GM18498 (cell line): Measurements from ENCODE around the gene KIAA1210.

Experiments
- ATAC-seq: cut with Tn5 transposase; IDR thresholded peaks from one replicate; pipeline ENCODE4 v1.9.1; 2021; ENCODE audit warnings: mild to moderate bottlenecking, moderate library complexity; ENCODE audit not compliant: unreplicated experiment

Gene KIAA1210

GRCh38 chrX:119093991-119094735 lies 33.4 kb downstream of the KIAA1210 start:
- no peak for ATAC-seq

GRCh38 chrX:119090627-119091026 lies 37.0 kb downstream of the KIAA1210 start:
- no peak for ATAC-seq

- no peak for ATAC-seq
These were observed 38.0 kb downstream of the KIAA1210 start for GRCh38 chrX:119089619-119090018.

- no peak for ATAC-seq
These were observed 40.5 kb downstream of the KIAA1210 start for GRCh38 chrX:119087121-119087520.

- no peak for ATAC-seq
These were observed 42.8 kb downstream of the KIAA1210 start for GRCh38 chrX:119084766-119085165.

GRCh38 chrX:119082278-119082677 lies 45.3 kb downstream of the KIAA1210 start:
- no peak for ATAC-seq

GRCh38 chrX:119075270-119076025 lies 52.2 kb downstream of the KIAA1210 start:
- no peak for ATAC-seq

- ATAC-seq, result no peak
These were observed 53.7 kb downstream of the KIAA1210 start for GRCh38 chrX:119073911-119074310.

- ATAC-seq, result no peak
These were observed 54.3 kb downstream of the KIAA1210 start for GRCh38 chrX:119073200-119073905.

- no peak for ATAC-seq
These were observed 54.9 kb downstream of the KIAA1210 start, which contains the start of gene CT47C1 for GRCh38 chrX:119072744-119073143. Gene CT47C1, plus strand, starts transcription at chrX:119072993. Its CDS starts 233 bp downstream, at chrX:119073226.

- ATAC-seq, result peak; percentile 81
These were observed 56.2 kb downstream of the KIAA1210 start for GRCh38 chrX:119071381-119071780.

- no peak for ATAC-seq
These were observed 57.9 kb downstream of the KIAA1210 start for GRCh38 chrX:119069762-119070161.

GRCh38 chrX:119069128-119069527 lies 58.5 kb downstream of the KIAA1210 start:
- ATAC-seq, result no peak

GRCh38 chrX:119067023-119067739 lies 60.4 kb downstream of the KIAA1210 start:
- ATAC-seq, result no peak

GRCh38 chrX:119063428-119063827 lies 64.2 kb downstream of the KIAA1210 start:
- ATAC-seq, result no peak

- no peak for ATAC-seq
These were observed 64.8 kb downstream of the KIAA1210 start for GRCh38 chrX:119062750-119063374.

- ATAC-seq, result no peak
These were observed 71.9 kb downstream of the KIAA1210 start for GRCh38 chrX:119055687-119056086.

- no peak for ATAC-seq
These were observed 81.7 kb downstream of the KIAA1210 start for GRCh38 chrX:119045884-119046283.

- no peak for ATAC-seq
These were observed 84.6 kb downstream of the KIAA1210 start for GRCh38 chrX:119042996-119043395.

GRCh38 chrX:119042040-119042439 lies 85.6 kb downstream of the KIAA1210 start:
- no peak for ATAC-seq
